ENCODE measurements around the gene C19orf85. TPM values are rescaled to one million over a fixed set of nuclear protein-coding genes. Genes with fewer than 3 reads are reported as not detected.
"Not testable (repeated sequence)": the region's sequence is repeated elsewhere in the genome, so short reads cannot be mapped to it uniquely, and the experiment has no call there.

C19orf85 gene
- polyA plus RNA-seq, 1 of the 3 experiments (the other 2 are of a cell fraction): not detected

DNA sequence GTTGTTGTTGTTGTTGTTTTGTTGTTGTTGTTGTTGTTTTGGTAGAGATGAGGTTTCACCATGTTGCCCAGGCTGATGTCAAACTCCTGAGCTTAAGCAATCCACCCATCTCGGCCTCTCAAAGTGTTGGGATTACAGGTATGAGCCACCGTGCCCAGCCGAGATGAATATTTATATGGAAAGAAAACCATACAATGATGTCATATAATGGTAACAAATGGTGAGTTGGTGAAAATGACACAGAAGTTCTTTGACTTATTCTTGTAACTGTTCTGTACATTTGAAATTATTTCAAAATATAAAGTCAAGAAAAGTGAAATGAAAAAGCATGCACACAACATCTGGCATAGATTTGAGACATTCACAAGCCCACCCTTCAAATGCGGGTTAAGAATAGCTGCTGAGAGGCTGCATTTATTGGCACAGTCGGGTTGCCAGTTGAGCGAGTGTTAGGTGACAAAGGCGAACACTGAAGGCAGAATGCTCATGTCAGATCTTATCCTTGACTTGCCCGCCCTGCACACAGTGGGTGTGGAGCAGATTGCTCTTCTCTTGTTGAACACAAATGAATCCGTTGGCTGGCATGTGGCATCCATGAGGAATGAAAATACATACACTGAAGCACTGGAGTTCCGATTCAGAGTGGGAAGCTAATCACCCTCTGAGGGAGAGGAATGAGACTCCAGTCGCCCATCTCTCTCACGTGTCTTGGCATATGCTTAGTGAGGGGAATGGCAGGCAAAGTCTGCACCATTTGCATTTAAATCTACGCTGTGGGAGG is 41.1 kb downstream of the C19orf85 start:
- H3K4me3 ChIP-seq (ENCODE audit: low read depth in 2 of 2, low read length in 1 of 2): no peak overlapping the region
- H3K4me1 ChIP-seq (ENCODE audit: control insufficient read depth in 1 of 2, insufficient read depth in 2 of 2, low read depth in 1 of 2, low read length in 1 of 2): no peaks in the 10 kb centered on the region
- no peaks in the 10 kb centered on the region; the same call in 1 of the 2 replicates for H3K27me3 ChIP-seq (ENCODE audit: insufficient read depth)
- H3K4me2 ChIP-seq: no peak overlapping the region
- WGBS (ENCODE audit: low lambda C conversion rate): 46% methylated on average over 12 of the region's 13 CpGs
- no peak for DNase-seq
- no peaks in the 10 kb centered on the region for H3K9me2 ChIP-seq
- no peak overlapping the region for H3K27ac ChIP-seq (ENCODE audit: low read depth in 2 of 2, low read length in 1 of 2)
- H2AFZ ChIP-seq (ENCODE audit: low read depth): no peak overlapping the region
- no peaks in the 10 kb centered on the region for H3K9me3 ChIP-seq
- no peak overlapping the region for H3K9ac ChIP-seq
- ChIA-PET CTCF (interaction anchor here (0.8 to 1.3 kb wide), 2 partner anchors 122 to 276 kb away, joined by 3 read pairs; no protein-coding TSS in a partner anchor), POLR2A (no interaction called here)
- H4K20me1 ChIP-seq (ENCODE audit: insufficient read depth): no peaks in the 10 kb centered on the region
- no peak for TF ChIP-seq GATA2 (CRISPR knock-in tag; IDR thresholded peaks at IDR 0.05)
- TF ChIP-seq ELF1 (IDR thresholded peaks at IDR 0.05): no peak
- no peak for TF ChIP-seq FOXJ3 (CRISPR knock-in tag; IDR thresholded peaks at IDR 0.05)
- TF ChIP-seq EZH2phosphoT487 (IDR thresholded peaks at IDR 0.05; ENCODE audit: borderline replicate concordance, low read depth): no peak
- no peak for TF ChIP-seq RCOR1 (IDR thresholded peaks at IDR 0.05; ENCODE audit: low read length)
- TF ChIP-seq FOXM1 (IDR thresholded peaks at IDR 0.05; ENCODE audit: low read depth): no peak
- H3K36me3 ChIP-seq (replicated peaks in 1 of 2; ENCODE audit: control insufficient read depth in 1 of 2, insufficient read depth in 2 of 2, low read length in 1 of 2): no peaks in the 10 kb centered on the region
- no peaks in the 10 kb centered on the region for H3K79me2 ChIP-seq (ENCODE audit: insufficient read depth)
- no peaks in the 10 kb centered on the region for H3F3A ChIP-seq (replicated peaks; ENCODE audit: insufficient read depth)

DNA sequence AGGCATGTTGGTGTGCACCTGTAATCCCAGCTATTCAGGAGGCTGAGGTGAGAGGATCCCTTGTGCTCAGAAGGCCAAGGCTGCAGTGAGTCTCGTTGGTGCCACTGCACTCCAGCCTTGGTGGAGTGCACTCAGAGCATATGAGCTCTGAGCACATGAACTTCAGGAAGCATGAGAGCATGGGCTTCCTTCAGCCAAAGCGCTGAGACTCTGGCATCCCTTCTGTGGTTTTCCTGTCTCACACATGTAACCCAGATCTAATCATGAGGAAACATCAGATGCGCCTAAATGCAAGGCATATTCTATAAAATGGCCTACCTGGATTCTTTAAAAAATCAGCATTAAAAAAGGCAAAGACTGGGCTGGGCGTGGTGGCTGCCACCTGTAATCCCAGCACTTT is 43.3 kb downstream of the C19orf85 start:
- H4K20me1 ChIP-seq (ENCODE audit: insufficient read depth); H3K4me3 ChIP-seq (ENCODE audit: low read depth in 2 of 2, low read length in 1 of 2); H3K36me3 ChIP-seq (replicated peaks in 1 of 2; ENCODE audit: control insufficient read depth in 1 of 2, insufficient read depth in 2 of 2, low read length in 1 of 2); H2AFZ ChIP-seq (ENCODE audit: low read depth); H3K9ac ChIP-seq; DNase-seq; H3K27me3 ChIP-seq (ENCODE audit: insufficient read depth); H3K27ac ChIP-seq (ENCODE audit: low read depth in 2 of 2, low read length in 1 of 2); H3K79me2 ChIP-seq (ENCODE audit: insufficient read depth); POLR2A ChIA-PET; H3K4me1 ChIP-seq (ENCODE audit: control insufficient read depth in 1 of 2, insufficient read depth in 2 of 2, low read depth in 1 of 2, low read length in 1 of 2); H3K4me2 ChIP-seq; H3K9me2 ChIP-seq; H3F3A ChIP-seq (replicated peaks; ENCODE audit: insufficient read depth); CTCF ChIA-PET; H3K9me3 ChIP-seq: not testable (repeated sequence)
- 38% methylated on average over 4 of the region's 4 CpGs for WGBS (ENCODE audit: low lambda C conversion rate)

DNA sequence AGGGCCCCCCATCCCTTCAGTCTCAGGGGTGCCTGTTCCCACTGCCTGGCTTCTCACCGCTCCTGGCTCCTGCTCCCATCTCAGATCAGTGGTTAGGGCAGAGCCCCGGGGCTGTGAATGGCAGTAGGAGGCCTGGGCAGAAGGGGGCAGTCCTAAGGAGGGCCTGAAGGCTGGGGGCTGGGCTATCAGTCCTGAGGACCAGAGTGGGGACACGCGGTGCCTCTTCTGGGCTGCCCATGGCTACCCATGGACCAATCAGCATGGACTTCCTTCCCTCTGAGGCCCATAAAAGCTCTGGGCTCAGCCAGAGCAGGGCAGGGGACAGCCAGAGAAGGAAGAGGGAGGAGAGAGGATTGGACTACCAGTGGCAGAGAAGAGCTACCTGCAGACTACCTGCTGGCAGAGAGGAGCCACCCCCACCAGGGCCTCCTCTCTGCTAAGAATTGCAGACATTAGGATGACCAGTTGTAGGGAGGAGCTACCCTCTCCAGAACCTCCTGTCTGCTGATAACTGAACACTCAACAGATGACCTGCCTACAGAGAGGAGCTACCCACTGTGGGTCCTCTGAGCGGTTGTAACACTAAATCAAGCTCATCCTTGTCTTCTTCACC is 44.8 kb downstream of the C19orf85 start:
- no peaks in the 10 kb centered on the region for H3K79me2 ChIP-seq (ENCODE audit: insufficient read depth)
- CTCF ChIA-PET: interaction anchor here (0.8 to 3.4 kb wide), 9 partner anchors 8 to 278 kb away, joined by 3 to 63 read pairs (median 12); no protein-coding TSS in a partner anchor
- TF ChIP-seq, protein P1, sequence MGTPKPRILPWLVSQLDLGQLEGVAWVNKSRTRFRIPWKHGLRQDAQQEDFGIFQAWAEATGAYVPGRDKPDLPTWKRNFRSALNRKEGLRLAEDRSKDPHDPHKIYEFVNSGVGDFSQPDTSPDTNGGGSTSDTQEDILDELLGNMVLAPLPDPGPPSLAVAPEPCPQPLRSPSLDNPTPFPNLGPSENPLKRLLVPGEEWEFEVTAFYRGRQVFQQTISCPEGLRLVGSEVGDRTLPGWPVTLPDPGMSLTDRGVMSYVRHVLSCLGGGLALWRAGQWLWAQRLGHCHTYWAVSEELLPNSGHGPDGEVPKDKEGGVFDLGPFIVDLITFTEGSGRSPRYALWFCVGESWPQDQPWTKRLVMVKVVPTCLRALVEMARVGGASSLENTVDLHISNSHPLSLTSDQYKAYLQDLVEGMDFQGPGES (IDR thresholded peaks at IDR 0.05; ENCODE audit: low read depth, low read length): no peak
- TF ChIP-seq ELF1 (IDR thresholded peaks at IDR 0.05): no peak
- no peak for TF ChIP-seq SMC3 (IDR thresholded peaks at IDR 0.05; ENCODE audit: low read depth, low read length)
- TF ChIP-seq GATA2 (CRISPR knock-in tag; IDR thresholded peaks at IDR 0.05): no peak
- no peak for TF ChIP-seq NRF1 (IDR thresholded peaks at IDR 0.05; ENCODE audit: low read depth, low read length)
- TF ChIP-seq FOSL2 (IDR thresholded peaks at IDR 0.05; ENCODE audit: borderline replicate concordance, low read depth): no peak
- no peak for TF ChIP-seq SIN3A (IDR thresholded peaks at IDR 0.05; ENCODE audit: borderline replicate concordance, low read depth, low read length)
- TF ChIP-seq RXRA (IDR thresholded peaks at IDR 0.05; ENCODE audit: borderline replicate concordance, low read depth): no peak
- no peak for TF ChIP-seq NFIC (IDR thresholded peaks at IDR 0.05; ENCODE audit: borderline replicate concordance)
- no peak for TF ChIP-seq EP300 (IDR thresholded peaks at IDR 0.05; ENCODE audit: borderline replicate concordance in 1 of 2, low read depth in 1 of 2, low read length in 1 of 2)
- no peaks in the 10 kb centered on the region for H3K27me3 ChIP-seq (ENCODE audit: insufficient read depth)
- WGBS (ENCODE audit: low lambda C conversion rate): 39% methylated on average over 3 of the region's 5 CpGs
- no peaks in the 10 kb centered on the region for H3K36me3 ChIP-seq (replicated peaks in 1 of 2; ENCODE audit: control insufficient read depth in 1 of 2, insufficient read depth in 2 of 2, low read length in 1 of 2)
- no peak for DNase-seq
- peaks cover 5% of the 10 kb centered on the region for H3F3A ChIP-seq (replicated peaks; ENCODE audit: insufficient read depth)
- H3K9ac ChIP-seq: no peak overlapping the region
- H3K9me3 ChIP-seq: no peaks in the 10 kb centered on the region
- no peaks in the 10 kb centered on the region for H3K4me1 ChIP-seq (ENCODE audit: control insufficient read depth in 1 of 2, insufficient read depth in 2 of 2, low read depth in 1 of 2, low read length in 1 of 2)
- no peak overlapping the region for H3K27ac ChIP-seq (ENCODE audit: low read depth in 2 of 2, low read length in 1 of 2)
- H4K20me1 ChIP-seq (ENCODE audit: insufficient read depth): no peaks in the 10 kb centered on the region
- H2AFZ ChIP-seq (ENCODE audit: low read depth): no peak overlapping the region
- no peak overlapping the region for H3K4me3 ChIP-seq (ENCODE audit: low read depth in 2 of 2, low read length in 1 of 2)
- H3K4me2 ChIP-seq: no peak overlapping the region
- H3K9me2 ChIP-seq: no peaks in the 10 kb centered on the region
- POLR2A ChIA-PET: interaction anchor here (1.3 kb wide), 1 partner anchor 13 kb away, joined by 7 read pairs; the partner anchor contains the start of gene UBE2S

Measured in SK-N-SH (cell line).